ENCODE measurements around the gene SLC1A7.

DNA sequence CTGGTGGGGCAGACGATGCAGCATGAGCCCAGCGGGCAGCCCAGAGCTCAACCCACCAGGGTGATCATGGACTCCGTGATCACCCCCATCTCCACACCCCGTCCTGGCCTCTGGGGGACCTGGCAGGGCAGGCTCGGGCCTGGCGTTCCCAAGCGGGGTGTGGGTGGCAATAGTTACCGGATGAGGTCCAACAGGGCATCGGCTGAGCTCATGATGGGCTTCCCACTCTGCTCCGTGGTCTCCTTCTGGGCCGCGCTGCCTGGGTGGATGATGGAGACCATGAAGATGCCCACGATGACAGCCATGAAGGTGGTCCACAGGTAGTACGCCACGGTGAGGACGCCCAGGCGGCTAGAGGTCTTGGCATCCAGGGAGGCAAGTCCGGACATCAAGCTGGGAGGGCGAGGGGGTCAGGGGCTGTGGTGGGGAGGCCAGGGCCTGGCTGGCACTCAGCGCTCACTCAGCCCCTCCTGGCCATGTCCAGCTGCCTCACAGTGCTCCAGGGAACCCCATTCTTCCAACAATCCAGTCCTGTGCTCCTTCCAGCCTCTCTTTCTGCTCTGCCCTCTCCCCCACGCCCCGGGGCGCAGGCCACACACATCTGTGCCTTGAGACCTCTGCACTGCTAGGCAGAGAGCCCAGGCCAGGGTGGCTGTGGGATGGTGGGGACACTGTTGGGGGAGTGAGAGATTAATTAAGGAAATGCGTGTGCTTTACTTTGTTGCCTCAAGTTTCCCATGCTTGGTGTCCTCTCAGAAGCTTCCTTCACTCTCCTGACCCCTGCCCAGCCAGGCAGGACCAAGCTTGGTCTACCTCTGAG is 27.6 kb downstream of the SLC1A7 start:
- no peak for TF ChIP-seq POLR2A (IDR thresholded peaks at IDR 0.05)
- TF ChIP-seq, protein P1, sequence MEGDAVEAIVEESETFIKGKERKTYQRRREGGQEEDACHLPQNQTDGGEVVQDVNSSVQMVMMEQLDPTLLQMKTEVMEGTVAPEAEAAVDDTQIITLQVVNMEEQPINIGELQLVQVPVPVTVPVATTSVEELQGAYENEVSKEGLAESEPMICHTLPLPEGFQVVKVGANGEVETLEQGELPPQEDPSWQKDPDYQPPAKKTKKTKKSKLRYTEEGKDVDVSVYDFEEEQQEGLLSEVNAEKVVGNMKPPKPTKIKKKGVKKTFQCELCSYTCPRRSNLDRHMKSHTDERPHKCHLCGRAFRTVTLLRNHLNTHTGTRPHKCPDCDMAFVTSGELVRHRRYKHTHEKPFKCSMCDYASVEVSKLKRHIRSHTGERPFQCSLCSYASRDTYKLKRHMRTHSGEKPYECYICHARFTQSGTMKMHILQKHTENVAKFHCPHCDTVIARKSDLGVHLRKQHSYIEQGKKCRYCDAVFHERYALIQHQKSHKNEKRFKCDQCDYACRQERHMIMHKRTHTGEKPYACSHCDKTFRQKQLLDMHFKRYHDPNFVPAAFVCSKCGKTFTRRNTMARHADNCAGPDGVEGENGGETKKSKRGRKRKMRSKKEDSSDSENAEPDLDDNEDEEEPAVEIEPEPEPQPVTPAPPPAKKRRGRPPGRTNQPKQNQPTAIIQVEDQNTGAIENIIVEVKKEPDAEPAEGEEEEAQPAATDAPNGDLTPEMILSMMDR (IDR thresholded peaks at IDR 0.05) = no peak

Data from Peyer's patch (tissue), 4 donors.